ENCODE measurements around the gene GHRL.

The GHRL gene

GRCh38 chr3:10244009-10244408, 48.7 kb downstream of the GHRL start:
- no peak for DNase-seq (ENCODE audit: low spot score)

- peak; percentile 43 for DNase-seq (ENCODE audit: low spot score)
Observed at GRCh38 chr3:10242182-10243065, 50.3 kb downstream of the GHRL start.

- DNase-seq (ENCODE audit: low spot score) = no peak
Observed at GRCh38 chr3:10240799-10241198, 51.9 kb downstream of the GHRL start.

GRCh38 chr3:10238345-10239183, 54.2 kb downstream of the GHRL start:
- no peak for DNase-seq (ENCODE audit: low spot score)
